ENCODE data around the gene FRK.
"Not testable (repeated sequence)": the region's sequence is repeated elsewhere in the genome, so short reads cannot be mapped to it uniquely, and the experiment has no call there.

FRK gene

GRCh38 chr6:116060572-116061283, at the start of gene FRK:
Gene FRK (minus strand): TSS chr6:116060891. CDS start chr6:116060311, 580 bp downstream.
- DNase-seq (ENCODE audit: low spot score) = peak; percentile 61

GRCh38 chr6:116108836-116109235, 48.1 kb upstream of the FRK start:
- DNase-seq (ENCODE audit: low spot score) = no peak

- DNase-seq (ENCODE audit: low spot score) = no peak
Observed at GRCh38 chr6:116106146-116106545, 45.5 kb upstream of the FRK start.

GRCh38 chr6:116105247-116105646, 44.6 kb upstream of the FRK start:
- DNase-seq (ENCODE audit: low spot score) = no peak

- DNase-seq (ENCODE audit: low spot score) = no peak
Observed at GRCh38 chr6:116104636-116105035, 43.9 kb upstream of the FRK start.

- no peak for DNase-seq (ENCODE audit: low spot score)
Observed at GRCh38 chr6:116102873-116103272, 42.2 kb upstream of the FRK start.

GRCh38 chr6:116101790-116102189, 41.1 kb upstream of the FRK start:
- DNase-seq (ENCODE audit: low spot score) = no peak

- no peak for DNase-seq (ENCODE audit: low spot score)
Observed at GRCh38 chr6:116101302-116101718, 40.6 kb upstream of the FRK start.

GRCh38 chr6:116100419-116101301, 40.0 kb upstream of the FRK start, which contains the start of gene NT5DC1:
Gene NT5DC1 (plus strand): TSS chr6:116100853. CDS start chr6:116100931, 78 bp downstream.
- DNase-seq (ENCODE audit: low spot score) = peak; percentile 95

GRCh38 chr6:116099036-116099435, 38.3 kb upstream of the FRK start:
- DNase-seq (ENCODE audit: low spot score) = no peak

GRCh38 chr6:116096979-116097816, 36.5 kb upstream of the FRK start:
- DNase-seq (ENCODE audit: low spot score) = no peak

GRCh38 chr6:116096048-116096759, 35.5 kb upstream of the FRK start:
- DNase-seq (ENCODE audit: low spot score) = not testable (repeated sequence)

GRCh38 chr6:116094041-116094440, 33.4 kb upstream of the FRK start:
- no peak for DNase-seq (ENCODE audit: low spot score)

GRCh38 chr6:116090251-116090650, 29.6 kb upstream of the FRK start:
- DNase-seq (ENCODE audit: low spot score) = no peak

GRCh38 chr6:116088946-116089345, 28.3 kb upstream of the FRK start:
- DNase-seq (ENCODE audit: low spot score) = no peak

GRCh38 chr6:116087437-116088027, 26.8 kb upstream of the FRK start:
- DNase-seq (ENCODE audit: low spot score) = peak; percentile 62

GRCh38 chr6:116084284-116084683, 23.6 kb upstream of the FRK start:
- DNase-seq (ENCODE audit: low spot score) = no peak

- no peak for DNase-seq (ENCODE audit: low spot score)
Observed at GRCh38 chr6:116083052-116083451, 22.4 kb upstream of the FRK start.

- DNase-seq (ENCODE audit: low spot score) = no peak
Observed at GRCh38 chr6:116078945-116079344, 18.3 kb upstream of the FRK start.

GRCh38 chr6:116078522-116078921, 17.8 kb upstream of the FRK start:
- no peak for DNase-seq (ENCODE audit: low spot score)

- DNase-seq (ENCODE audit: low spot score) = no peak
Observed at GRCh38 chr6:116074732-116075390, 14.2 kb upstream of the FRK start.
